SK-N-SH (cell line): Measurements from ENCODE around the gene RER1.

Source experiments
- MAX ChIP-seq: IDR thresholded peaks from 2 replicates; pipeline ENCODE4 v1.4.0; 2012; ENCODE audit warnings: low read depth
- SMC3 ChIP-seq: IDR thresholded peaks from 2 replicates; pipeline ENCODE4 v1.6.1; 2012; ENCODE audit warnings: low read depth, low read length, improper control_type of control experiment
- TF ChIP-seq, protein P1 (sequence below): IDR thresholded peaks from 2 replicates; pipeline ENCODE4 v1.4.0; 2012; ENCODE audit warnings: low read depth, borderline replicate concordance

DNA sequence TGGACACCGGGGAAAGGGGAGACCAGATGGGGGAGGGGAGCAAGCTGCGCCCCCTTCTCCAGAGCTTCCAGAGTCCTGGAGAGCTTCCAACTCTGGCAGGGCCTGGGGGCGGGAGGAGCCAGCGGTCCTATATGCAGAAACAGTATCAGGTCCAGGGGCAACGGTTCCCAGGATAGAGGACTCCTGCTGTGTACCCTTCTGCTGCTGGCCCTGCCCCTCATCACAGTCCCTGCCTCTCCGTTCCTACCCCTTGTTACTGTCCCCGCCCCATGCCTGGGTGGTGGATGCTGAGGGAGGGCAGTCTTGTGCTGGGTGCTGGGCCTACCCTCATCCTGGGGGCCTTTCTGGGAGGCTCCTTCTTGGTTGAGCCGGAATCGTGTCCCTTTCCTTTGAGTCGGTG is 39.9 kb downstream of the RER1 start:
- TF ChIP-seq SMC3, result no peak
- TF ChIP-seq, protein P1, sequence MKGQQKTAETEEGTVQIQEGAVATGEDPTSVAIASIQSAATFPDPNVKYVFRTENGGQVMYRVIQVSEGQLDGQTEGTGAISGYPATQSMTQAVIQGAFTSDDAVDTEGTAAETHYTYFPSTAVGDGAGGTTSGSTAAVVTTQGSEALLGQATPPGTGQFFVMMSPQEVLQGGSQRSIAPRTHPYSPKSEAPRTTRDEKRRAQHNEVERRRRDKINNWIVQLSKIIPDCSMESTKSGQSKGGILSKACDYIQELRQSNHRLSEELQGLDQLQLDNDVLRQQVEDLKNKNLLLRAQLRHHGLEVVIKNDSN, result no peak
- no peak for TF ChIP-seq MAX
